H1 (cell line): Measurements from ENCODE around the gene AP1S3. TPM values are rescaled to one million over a fixed set of nuclear protein-coding genes. Genes with fewer than 3 reads are reported as not detected.
A peak's percentile ranks its signal among the peaks of the same experiment; 100 is the strongest.

Experiments
- CTCF ChIA-PET: fragments of 300-600 bp; sonication (Branson Sonifier 250); formaldehyde crosslinking; loops from one replicate; lab custom pipeline; 2021; ENCODE audit not compliant: partially characterized antibody; lab: Charles Lee
- POLR2A ChIA-PET: fragments of 300-600 bp; sonication (Branson Sonifier 250); formaldehyde crosslinking; loops from one replicate; lab custom pipeline; 2021; ENCODE audit warnings: inconsistent platforms; ENCODE audit not compliant: partially characterized antibody; lab: Charles Lee
- DNase-seq, 2 experiments: peaks; one replicate each; pipeline versions ENCODE4 v3.0.0 to v3.0.0-alpha.2; 2010 to 2022; ENCODE audit warnings: low spot score in 2 of 2, low read depth in 1 of 2, mixed read lengths in 1 of 2
- FAIRE-seq: peaks from 2 replicates; lab custom pipeline; 2011; peaks lifted over from hg19 to GRCh38; lab: Jason Lieb, UNC
- H2AFZ ChIP-seq: 2 replicates; pipeline ENCODE4 v1.8.1; 2012; ENCODE audit warnings: low read length, inconsistent platforms
- H2AK5ac ChIP-seq: 2 replicates; pipeline ENCODE4 v1.6.1; 2013; ENCODE audit warnings: low read depth, low read length
- H2BK120ac ChIP-seq: replicated peaks from 2 replicates; pipeline ENCODE3; 2013; ENCODE audit warnings: low read depth, low read length, inconsistent platforms
- H2BK12ac ChIP-seq: 2 replicates; pipeline ENCODE4 v1.6.1; 2013; ENCODE audit warnings: low read depth, low read length
- H2BK15ac ChIP-seq: 2 replicates; pipeline ENCODE4 v1.6.1; 2013; ENCODE audit warnings: low read length
- H2BK20ac ChIP-seq: 2 replicates; pipeline ENCODE4 v1.6.1; 2013; ENCODE audit warnings: low read length
- H2BK5ac ChIP-seq: 2 replicates; pipeline ENCODE4 v1.6.1; 2013; ENCODE audit warnings: low read depth, low read length
- H3K14ac ChIP-seq: 2 replicates; pipeline ENCODE4 v1.6.1; 2013; ENCODE audit warnings: inconsistent platforms; ENCODE audit not compliant: insufficient read length
- H3K18ac ChIP-seq: 2 replicates; pipeline ENCODE4 v1.6.1; 2013; ENCODE audit warnings: low read length; ENCODE audit errors: extremely low read depth
- H3K23ac ChIP-seq: 2 replicates; pipeline ENCODE4 v1.6.1; 2013; ENCODE audit warnings: inconsistent platforms; ENCODE audit not compliant: insufficient read length
- H3K23me2 ChIP-seq: 2 replicates; pipeline ENCODE4 v1.6.1; 2013; ENCODE audit warnings: low read depth, low read length
- H3K27ac ChIP-seq: 2 replicates; pipeline ENCODE4 v1.6.1; 2011; ENCODE audit warnings: low read depth, low read length, inconsistent platforms
- H3K27me3 ChIP-seq, 4 experiments: replicated peaks in 1 of 4; 1 replicate in 1 of 4; 2 replicates in 3 of 4; pipeline versions ENCODE4 v1.6.1 to v1.8.1; 2011 to 2013; ENCODE audit warnings: low read length in 3 of 4, mild to moderate bottlenecking in 3 of 4, inconsistent platforms in 2 of 4, mixed read lengths in 2 of 4, moderate library complexity in 1 of 4; ENCODE audit not compliant: control insufficient read depth in 3 of 4, insufficient read depth in 3 of 4; ENCODE audit errors: extremely low read depth in 1 of 4
- H3K36me3 ChIP-seq, 4 experiments: 2 replicates each; pipeline versions ENCODE4 v1.6.1 to v1.8.1; 2011 to 2013; ENCODE audit warnings: mild to moderate bottlenecking in 4 of 4, low read length in 3 of 4, moderate library complexity in 2 of 4, control low read depth in 1 of 4, inconsistent platforms in 1 of 4; ENCODE audit not compliant: insufficient read depth in 4 of 4, control insufficient read depth in 2 of 4
- H3K4ac ChIP-seq: replicated peaks from 2 replicates; pipeline ENCODE3; 2013; ENCODE audit warnings: low read length, low read depth, mixed read lengths, inconsistent platforms; ENCODE audit not compliant: insufficient read length
- H3K4me1 ChIP-seq, 4 experiments: replicated peaks in 1 of 4; 1 replicate in 1 of 4; 2 replicates in 3 of 4; pipeline versions ENCODE4 v1.6.1 to v1.8.1; 2011 to 2013; ENCODE audit warnings: low read length in 3 of 4, inconsistent platforms in 2 of 4, mixed read lengths in 1 of 4; ENCODE audit not compliant: insufficient read depth in 4 of 4, control insufficient read depth in 3 of 4
- H3K4me2 ChIP-seq, 2 experiments: 2 replicates each; pipeline versions ENCODE4 v1.6.1 to v1.8.1; 2011 to 2013; ENCODE audit warnings: low read depth in 2 of 2, low read length in 2 of 2, control low read depth in 1 of 2, inconsistent platforms in 1 of 2, mild to moderate bottlenecking in 1 of 2; ENCODE audit not compliant: insufficient read depth in 1 of 2
- H3K4me3 ChIP-seq, 4 experiments: fragments of 200-600, 300-600 bp in 1 of 4; sonication (generic), shearing (Covaris generic), sonication (Bioruptor Twin) in 1 of 4; 2 replicates each; pipeline versions ENCODE4 v1.5.1 to v1.8.1; 2011 to 2016; ENCODE audit warnings: low read length in 4 of 4, low read depth in 3 of 4, control low read depth in 2 of 4, inconsistent platforms in 2 of 4, mild to moderate bottlenecking in 2 of 4, mixed read lengths in 1 of 4, moderate library complexity in 1 of 4; ENCODE audit not compliant: insufficient read depth in 2 of 4; ENCODE audit errors: extremely low read depth in 1 of 4
- H3K56ac ChIP-seq: replicated peaks from 2 replicates; pipeline ENCODE3; 2013; ENCODE audit warnings: low read depth, mild to moderate bottlenecking, mixed read lengths, low read length, inconsistent platforms; ENCODE audit not compliant: insufficient read length
- H3K79me1 ChIP-seq: 2 replicates; pipeline ENCODE4 v1.6.1; 2013; ENCODE audit warnings: low read depth, low read length, control low read depth
- H3K79me2 ChIP-seq, 2 experiments: 2 replicates each; pipeline versions ENCODE4 v1.6.1 to v1.8.1; 2012 to 2013; ENCODE audit warnings: low read length in 2 of 2, mild to moderate bottlenecking in 2 of 2, inconsistent platforms in 1 of 2; ENCODE audit not compliant: insufficient read depth in 2 of 2, control insufficient read depth in 1 of 2
- H3K9ac ChIP-seq, 4 experiments: replicated peaks in 1 of 4; 1 replicate in 1 of 4; 2 replicates in 3 of 4; pipeline versions ENCODE4 v1.6.1 to v1.8.1; 2011 to 2013; ENCODE audit warnings: low read depth in 3 of 4, low read length in 3 of 4, control low read depth in 2 of 4, mild to moderate bottlenecking in 2 of 4, moderate library complexity in 2 of 4, inconsistent platforms in 1 of 4; ENCODE audit errors: extremely low read depth in 1 of 4
- H3K9me3 ChIP-seq, 2 experiments: 2 replicates each; pipeline versions ENCODE4 v1.6.1 to v1.8.1; 2012 to 2013; ENCODE audit warnings: mild to moderate bottlenecking in 2 of 2, moderate library complexity in 2 of 2, control low read depth in 1 of 2, inconsistent platforms in 1 of 2, low read depth in 1 of 2, low read length in 1 of 2, mixed read lengths in 1 of 2; ENCODE audit not compliant: insufficient read depth in 2 of 2
- H4K20me1 ChIP-seq, 2 experiments: replicated peaks in 1 of 2; 2 replicates each; pipeline versions ENCODE3 to v1.8.1; 2011 to 2013; ENCODE audit warnings: inconsistent platforms in 2 of 2, low read length in 2 of 2, mild to moderate bottlenecking in 1 of 2; ENCODE audit not compliant: insufficient read depth in 2 of 2, control insufficient read depth in 1 of 2
- H4K5ac ChIP-seq: 2 replicates; pipeline ENCODE4 v1.6.1; 2013; ENCODE audit warnings: low read length, low read depth, mixed read lengths, inconsistent platforms; ENCODE audit not compliant: insufficient read length
- H4K8ac ChIP-seq: 2 replicates; pipeline ENCODE4 v1.8.0; 2013; ENCODE audit warnings: mild to moderate bottlenecking, moderate library complexity, low read length, inconsistent platforms; ENCODE audit not compliant: insufficient read depth; ENCODE audit errors: extremely low read depth
- H4K91ac ChIP-seq: replicated peaks from 2 replicates; pipeline ENCODE3; 2013; ENCODE audit warnings: low read length, mixed read lengths, inconsistent platforms; ENCODE audit not compliant: insufficient read length
- BRCA1 ChIP-seq: IDR thresholded peaks from 2 replicates; pipeline ENCODE4 v1.6.1; 2012; ENCODE audit warnings: low read depth, low read length, improper control_type of control experiment
- NRF1 ChIP-seq: IDR thresholded peaks from 2 replicates; pipeline ENCODE4 v1.6.1; 2011; ENCODE audit warnings: mild to moderate bottlenecking, low read depth, low read length, improper control_type of control experiment
- POLR2AphosphoS5 ChIP-seq: IDR thresholded peaks from 2 replicates; pipeline ENCODE4 v1.6.1; 2011; ENCODE audit warnings: low read depth, low read length
- TAF7 ChIP-seq: optimal IDR thresholded peaks from 2 replicates; pipeline ENCODE3; 2011; ENCODE audit warnings: low read depth, mild to moderate bottlenecking, inconsistent platforms, low read length, moderate library complexity, borderline replicate concordance
- WGBS, 2 experiments: shearing (Covaris generic) in 1 of 2; methylation state at CpG; one replicate each; pipeline versions ENCODE4 v1.1.6 to v1.1.7; 2013 to 2015; ENCODE audit warnings: low lambda C conversion rate in 2 of 2, mixed read lengths in 2 of 2, inconsistent platforms in 1 of 2, low coverage in 1 of 2, missing lambda C conversion rate in 1 of 2; ENCODE audit not compliant: insufficient replicate concordance in 2 of 2, insufficient coverage in 1 of 2, insufficient read length in 1 of 2; ENCODE audit errors: extremely low coverage in 1 of 2, missing lambda C conversion rate in 1 of 2; 5-methylcytosine and 5-hydroxymethylcytosine counted together
- polyA plus RNA-seq, 7 experiments: library from polyadenylated mRNA; depleted of rRNA in 3 of 7; stranded (reverse) in 5 of 7; unstranded in 2 of 7; fragments of >200 nt in 5 of 7; fragments of 200-250 nt in 2 of 7; gene quantifications; 1 replicate in 5 of 7; 2 replicates in 1 of 7; 4 replicates in 1 of 7; pipeline versions ENCODE4 v1.2.1 to v1.2.3, GENCODE V29; 2011 to 2013; ENCODE audit warnings: missing spikeins in 2 of 7, mixed read lengths in 2 of 7
- total RNA-seq: library from RNA; stranded (reverse); fragmentation: NEBNext Ultra II Directional; extraction: Animal tissue kit (Norgen Biotek cat#: 25700); gene quantifications from 2 replicates; pipeline ENCODE4 v1.2.1, GENCODE V29; 2021

Gene AP1S3
- total and polyA plus RNA-seq, 2 of the 8 experiments (the other 6 are each of a cell fraction or from before 2014, with no cell fraction given): 3.9 to 20.2 TPM

DNA sequence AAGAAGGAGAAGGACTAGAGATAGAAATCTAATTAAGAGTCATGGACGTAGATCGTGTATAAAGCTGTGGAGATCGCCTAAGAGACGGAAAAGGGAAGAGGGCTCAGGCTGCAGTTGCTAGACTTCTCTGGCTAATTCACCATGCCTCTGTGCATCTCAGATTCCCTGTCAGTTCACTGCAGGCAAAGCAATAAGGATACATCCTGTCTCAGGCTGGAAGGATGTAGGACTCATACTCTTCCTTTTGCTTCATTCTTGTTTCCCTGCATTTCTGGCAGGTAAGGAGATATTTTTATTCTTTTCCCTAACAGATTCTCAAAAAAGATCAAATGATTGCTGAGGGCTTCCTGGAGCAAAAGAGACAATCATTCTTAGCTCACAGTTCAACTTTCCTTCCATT, 112.5 kb downstream of the AP1S3 start:
- no peaks in the 10 kb centered on the region for H3K27me3 ChIP-seq
- ChIA-PET CTCF (interaction anchor here (0.6 to 2.8 kb wide), 7 partner anchors 27 to 73 kb away, joined by 3 to 8 read pairs (median 3); no protein-coding TSS in a partner anchor), POLR2A (interaction anchor here (0.5 to 2.0 kb wide), 5 partner anchors 16 to 51 kb away, joined by 3 to 5 read pairs (median 4); no protein-coding TSS in a partner anchor)
- H3K4ac ChIP-seq: peak overlapping the region; percentile 22
- no peak overlapping the region for H2AFZ ChIP-seq
- H3K4me1 ChIP-seq: peaks cover 8 to 29% (median 20%) of the 10 kb centered on the region in 4 experiments
- H3K18ac ChIP-seq: peak overlapping the region; percentile 53; the same call in 1 of the 2 replicates
- no peaks in the 10 kb centered on the region for H3K9me3 ChIP-seq
- H3K56ac ChIP-seq: no peak overlapping the region
- H2AK5ac ChIP-seq: no peak overlapping the region; the same call in 1 of the 2 replicates
- peak overlapping the region in 1 of 4 experiments; percentile 37; a peak in 1 of 8 replicates for H3K4me3 ChIP-seq
- H3K9ac ChIP-seq: peak overlapping the region in 2 of 4 experiments; percentile 4 to 36; a peak in 2 of 7 replicates
- H4K91ac ChIP-seq: peak overlapping the region; percentile 45
- H3K14ac ChIP-seq: no peak overlapping the region
- H2BK120ac ChIP-seq: peak overlapping the region; percentile 31
- H3K23ac ChIP-seq: no peak overlapping the region
- peak overlapping the region; percentile 13; the same call in 1 of the 2 replicates for H2BK20ac ChIP-seq
- H4K5ac ChIP-seq: peak overlapping the region; percentile 6
- peak overlapping the region; percentile 43 to 71; a peak in 3 of 4 replicates for H3K4me2 ChIP-seq
- H4K8ac ChIP-seq: no peak overlapping the region
- no peaks in the 10 kb centered on the region for H3K23me2 ChIP-seq
- WGBS, 2 experiments: 75% methylated on average over 4 of the region's 4 CpGs; no CpG with 5 or more reads in 1 of the 2 experiments
- H3K79me1 ChIP-seq: no peaks in the 10 kb centered on the region
- H2BK5ac ChIP-seq: peak overlapping the region; percentile 64
- FAIRE-seq (no peak), DNase-seq (no peak)
- no peaks in the 10 kb centered on the region; a peak in 1 of 8 replicates for H3K36me3 ChIP-seq
- peak overlapping the region; percentile 53 for H3K27ac ChIP-seq
- no peak overlapping the region for H2BK15ac ChIP-seq
- peak overlapping the region; percentile 35; the same call in 1 of the 2 replicates for H2BK12ac ChIP-seq
- peak; percentile 51; the same call in 1 of the 2 replicates for TF ChIP-seq POLR2AphosphoS5
- TF ChIP-seq TAF7: peak; percentile 16
- TF ChIP-seq BRCA1: no peak
- no peak for TF ChIP-seq NRF1
- H4K20me1 ChIP-seq: no peaks in the 10 kb centered on the region
- H3K79me2 ChIP-seq: no peaks in the 10 kb centered on the region
